WERI-Rb-1 (cell line): ENCODE results near the gene GYPC.

Experiments used
- DNase-seq: peaks from one replicate; pipeline ENCODE4 v3.0.0-alpha.2; 2020
- H3K27ac ChIP-seq: fragments of 250-450 bp; sonication (Bioruptor Pico); 2 replicates; pipeline ENCODE4 v1.5.1; 2020; ENCODE audit warnings: mild to moderate bottlenecking, moderate library complexity
- H3K27me3 ChIP-seq: fragments of 250-450 bp; sonication (Bioruptor Pico); 2 replicates; pipeline ENCODE4 v1.5.1; 2021; ENCODE audit warnings: mild to moderate bottlenecking, low read depth, moderate library complexity; ENCODE audit not compliant: insufficient read depth, severe bottlenecking
- H3K36me3 ChIP-seq: fragments of 250-450 bp; sonication (Bioruptor Pico); 2 replicates; pipeline ENCODE4 v1.5.1; 2020; ENCODE audit warnings: mild to moderate bottlenecking, moderate library complexity
- H3K4me3 ChIP-seq: 2 replicates; pipeline ENCODE4 v1.5.1; 2011; ENCODE audit warnings: low read depth, mild to moderate bottlenecking, control low read depth, low read length
- H3K9me3 ChIP-seq: fragments of 250-450 bp; sonication (Bioruptor Pico); 2 replicates; pipeline ENCODE4 v1.5.1; 2021; ENCODE audit warnings: mild to moderate bottlenecking, moderate library complexity; ENCODE audit not compliant: severe bottlenecking
- TF ChIP-seq, protein P1 (sequence below): IDR thresholded peaks from 2 replicates; pipeline ENCODE4 v1.5.1; 2011; ENCODE audit warnings: low read depth, mild to moderate bottlenecking, control low read depth, inconsistent platforms, low read length

GYPC gene

DNA sequence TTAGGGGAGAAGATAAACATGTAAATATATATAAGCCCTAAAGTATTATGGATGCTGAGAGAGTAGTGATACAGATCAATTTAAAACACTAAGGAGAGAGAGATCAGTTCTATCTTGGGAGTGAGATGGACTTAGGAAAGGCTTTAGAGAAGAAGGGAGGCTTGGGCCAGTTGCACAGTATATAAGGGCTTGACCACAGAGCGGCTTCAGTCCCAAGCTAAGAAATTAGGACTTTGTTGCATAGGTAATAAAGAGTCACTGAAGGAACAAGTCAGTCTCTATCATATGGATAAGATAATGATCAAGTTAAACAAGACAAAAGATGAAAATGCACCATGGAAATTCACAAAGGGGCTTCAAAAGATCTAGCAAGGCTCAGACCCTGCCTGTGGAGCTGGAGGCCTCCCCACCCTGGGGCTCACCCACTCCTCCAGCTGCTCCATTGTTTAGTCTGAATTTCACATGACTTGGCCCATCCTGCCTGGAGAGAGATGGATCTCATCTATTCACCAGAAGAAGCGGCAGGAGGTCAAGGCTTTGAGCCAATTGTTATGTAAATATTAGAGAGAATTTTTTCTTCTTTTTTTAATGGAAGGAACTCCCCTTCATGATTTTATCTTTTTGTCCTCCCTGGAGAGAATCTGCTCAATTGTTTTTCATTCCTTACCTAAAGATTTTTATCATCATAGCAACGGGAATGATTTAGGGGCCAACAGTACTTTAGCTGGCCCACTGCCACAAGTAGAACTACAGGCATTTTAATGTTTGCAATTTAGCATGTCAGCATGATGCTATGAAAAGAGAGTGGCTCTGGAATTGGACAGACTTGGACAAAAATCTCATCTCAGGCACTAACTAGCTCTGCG lies 44.0 kb downstream of the GYPC start:
- Histone ChIP-seq H3K9me3 (no peaks in the 10 kb centered on the region), H3K36me3 (no peaks in the 10 kb centered on the region), H3K4me3 (no peak overlapping the region), H3K27ac (no peak overlapping the region), H3K27me3 (peaks cover 55% of the 10 kb centered on the region)
- no peak for DNase-seq
- TF ChIP-seq, protein P1, sequence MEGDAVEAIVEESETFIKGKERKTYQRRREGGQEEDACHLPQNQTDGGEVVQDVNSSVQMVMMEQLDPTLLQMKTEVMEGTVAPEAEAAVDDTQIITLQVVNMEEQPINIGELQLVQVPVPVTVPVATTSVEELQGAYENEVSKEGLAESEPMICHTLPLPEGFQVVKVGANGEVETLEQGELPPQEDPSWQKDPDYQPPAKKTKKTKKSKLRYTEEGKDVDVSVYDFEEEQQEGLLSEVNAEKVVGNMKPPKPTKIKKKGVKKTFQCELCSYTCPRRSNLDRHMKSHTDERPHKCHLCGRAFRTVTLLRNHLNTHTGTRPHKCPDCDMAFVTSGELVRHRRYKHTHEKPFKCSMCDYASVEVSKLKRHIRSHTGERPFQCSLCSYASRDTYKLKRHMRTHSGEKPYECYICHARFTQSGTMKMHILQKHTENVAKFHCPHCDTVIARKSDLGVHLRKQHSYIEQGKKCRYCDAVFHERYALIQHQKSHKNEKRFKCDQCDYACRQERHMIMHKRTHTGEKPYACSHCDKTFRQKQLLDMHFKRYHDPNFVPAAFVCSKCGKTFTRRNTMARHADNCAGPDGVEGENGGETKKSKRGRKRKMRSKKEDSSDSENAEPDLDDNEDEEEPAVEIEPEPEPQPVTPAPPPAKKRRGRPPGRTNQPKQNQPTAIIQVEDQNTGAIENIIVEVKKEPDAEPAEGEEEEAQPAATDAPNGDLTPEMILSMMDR, result no peak

DNA sequence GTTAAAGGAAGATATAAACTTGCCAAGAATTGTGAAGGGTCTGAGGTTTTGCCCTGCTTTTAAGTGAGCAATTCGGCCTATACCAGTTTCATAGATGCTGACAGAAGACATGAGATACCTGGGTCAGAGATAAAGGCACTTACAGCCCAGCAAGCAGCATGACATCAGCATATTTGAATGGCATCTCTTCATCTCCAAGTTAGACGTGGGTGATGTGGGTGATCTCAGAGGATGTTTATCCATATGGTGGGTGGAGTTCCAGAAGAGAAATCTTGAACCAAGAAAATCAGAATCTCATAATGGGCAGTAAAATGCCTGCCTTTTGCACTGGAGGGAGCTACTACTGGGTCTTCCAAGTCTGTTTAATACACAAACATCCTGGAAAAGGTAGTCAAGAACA lies 44.7 kb downstream of the GYPC start:
- peaks cover 54% of the 10 kb centered on the region for H3K27me3 ChIP-seq
- H3K27ac ChIP-seq, result no peak overlapping the region
- TF ChIP-seq, protein P1, result no peak
- H3K36me3 ChIP-seq, result no peaks in the 10 kb centered on the region
- no peak overlapping the region for H3K4me3 ChIP-seq
- DNase-seq, result no peak
- no peaks in the 10 kb centered on the region for H3K9me3 ChIP-seq

DNA sequence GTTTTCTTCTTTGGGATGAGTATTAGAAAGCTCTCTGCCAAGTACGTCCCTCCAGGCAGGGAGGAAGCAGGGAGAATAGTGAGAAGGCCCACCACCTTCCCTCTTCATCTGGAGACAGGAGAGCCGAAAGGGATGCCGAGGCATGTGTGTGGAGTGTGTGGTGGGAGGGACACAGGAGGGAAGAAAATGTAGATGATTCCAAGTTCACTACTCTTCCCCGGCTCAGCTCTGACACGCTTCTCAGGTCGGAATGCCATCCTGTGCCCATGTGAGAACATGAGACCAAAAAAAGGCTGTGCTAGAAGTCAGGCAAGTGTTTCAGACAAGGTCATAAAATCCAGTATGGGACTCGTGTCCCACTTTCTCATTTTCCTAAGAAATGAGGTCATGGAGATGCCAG lies 47.4 kb downstream of the GYPC start:
- Histone ChIP-seq H3K9me3 (no peaks in the 10 kb centered on the region), H3K36me3 (no peaks in the 10 kb centered on the region), H3K27me3 (peaks cover 53% of the 10 kb centered on the region), H3K27ac (no peak overlapping the region), H3K4me3 (no peak overlapping the region)
- DNase-seq, result no peak
- TF ChIP-seq, protein P1, result no peak

DNA sequence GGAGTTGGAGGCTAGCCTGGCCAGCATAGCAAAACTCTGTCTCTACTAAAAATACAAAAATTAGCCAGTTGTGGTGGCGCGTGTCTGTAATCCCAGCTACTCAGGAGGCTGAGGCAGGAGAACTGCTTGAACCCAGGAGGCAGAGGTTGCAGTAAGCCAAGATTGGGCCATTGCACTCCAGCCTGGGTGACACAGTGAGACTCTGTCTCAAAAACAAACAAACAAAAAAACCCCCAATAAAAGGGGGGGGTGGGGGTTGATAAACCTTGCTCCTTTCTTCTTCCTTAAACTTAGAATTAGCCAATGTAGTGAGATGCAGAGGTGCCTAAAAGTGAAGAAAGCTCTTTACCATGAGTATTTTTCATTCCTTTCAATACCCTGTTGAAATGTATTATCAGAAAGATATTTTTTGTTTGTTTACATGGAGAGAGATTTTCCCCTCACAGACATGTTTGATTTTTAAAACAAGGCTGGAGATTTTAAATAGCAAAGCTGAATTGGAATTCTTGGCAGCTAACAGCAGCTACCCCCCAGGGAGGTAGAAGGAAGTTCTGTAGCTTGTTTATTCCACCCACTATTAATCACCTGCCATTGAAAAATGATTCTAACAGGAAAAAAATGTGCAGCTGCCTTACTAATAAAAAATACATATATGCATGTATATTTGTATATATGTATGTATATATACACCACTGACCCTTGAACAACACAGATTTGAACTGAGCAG lies 48.6 kb downstream of the GYPC start:
- TF ChIP-seq, protein P1, result no peak
- H3K27me3 ChIP-seq, result peaks cover 65% of the 10 kb centered on the region
- no peaks in the 10 kb centered on the region for H3K9me3 ChIP-seq
- no peak overlapping the region for H3K27ac ChIP-seq
- no peak for DNase-seq
- no peaks in the 10 kb centered on the region for H3K36me3 ChIP-seq
- H3K4me3 ChIP-seq, result no peak overlapping the region

DNA sequence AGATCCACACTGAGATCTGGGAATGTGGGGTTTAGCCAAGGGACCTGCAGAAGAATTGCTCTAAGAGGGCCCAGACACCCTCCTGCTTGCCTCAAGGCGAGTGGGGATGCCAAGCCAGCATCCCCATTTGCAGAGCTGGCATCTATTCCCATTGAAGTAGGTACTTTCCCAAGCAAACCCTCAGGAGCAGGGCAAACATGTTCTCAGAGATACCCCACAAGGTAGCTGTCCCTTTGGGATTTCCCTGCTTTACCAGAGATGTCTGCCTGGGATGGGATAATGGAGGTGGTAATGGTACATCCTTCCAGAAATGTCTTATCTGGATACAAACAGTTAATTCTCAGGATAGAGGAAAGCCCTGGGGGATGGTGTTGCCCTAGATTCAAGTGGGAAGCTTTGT lies 51.2 kb downstream of the GYPC start:
- Histone ChIP-seq H3K9me3 (no peaks in the 10 kb centered on the region), H3K27me3 (peaks cover 52% of the 10 kb centered on the region), H3K4me3 (no peak overlapping the region), H3K36me3 (no peaks in the 10 kb centered on the region), H3K27ac (no peak overlapping the region)
- TF ChIP-seq, protein P1, result no peak
- DNase-seq, result no peak
